Measurements from ENCODE around the gene OOSP3. TPM values are rescaled to one million over a fixed set of nuclear protein-coding genes. Genes with fewer than 3 reads are reported as not detected.

OOSP3 gene
- polyA plus RNA-seq, 3 donors, result not detected

DNA sequence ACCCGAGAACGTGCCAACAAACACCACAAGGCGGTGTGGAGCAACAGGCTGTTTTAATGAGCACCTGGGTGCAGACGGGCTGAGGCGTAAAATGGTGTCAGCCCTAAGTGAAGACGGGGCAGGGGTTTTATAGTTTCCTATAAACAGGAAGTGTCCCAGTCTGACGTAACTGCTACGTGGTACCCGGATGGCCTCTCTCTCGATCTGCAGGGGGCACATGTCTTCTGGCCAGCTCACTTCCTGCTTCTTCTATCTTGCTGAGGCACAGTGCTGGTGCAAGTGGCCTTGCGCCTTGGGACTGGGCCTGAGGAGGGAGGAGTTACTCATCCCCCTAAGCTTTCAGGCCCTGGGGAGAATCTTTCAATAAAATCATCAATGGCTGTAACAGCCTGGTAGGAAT lies 20.9 kb downstream of the OOSP3 start:
- no peaks in the 10 kb centered on the region for H3K36me3 ChIP-seq (replicated peaks in 1 of 2; ENCODE audit: control insufficient read depth in 1 of 2, insufficient read depth in 2 of 2, low read length in 2 of 2)
- no peak overlapping the region for H3K9ac ChIP-seq (ENCODE audit: insufficient read depth, low read length, poor library complexity, severe bottlenecking)
- H3K27ac Mint-ChIP-seq, result peak overlapping the region in 1 of 7 donors; percentile 48
- peaks cover 0 to 3% of the 10 kb centered on the region in 2 donors for H3K36me3 Mint-ChIP-seq
- no peaks in the 10 kb centered on the region for H3K4me1 ChIP-seq (ENCODE audit: control insufficient read depth in 1 of 2, insufficient read depth in 2 of 2, low read length in 2 of 2)
- H2AFZ ChIP-seq (ENCODE audit: insufficient read depth, low read depth, low read length, poor library complexity, severe bottlenecking), result no peak overlapping the region
- H3K79me2 ChIP-seq (ENCODE audit: insufficient read depth, low read length), result no peaks in the 10 kb centered on the region
- H3K4me2 ChIP-seq (replicated peaks; ENCODE audit: extremely low read depth, low read length, poor library complexity, severe bottlenecking), result no peak overlapping the region
- 51% methylated on average over 8 of the region's 11 CpGs for WGBS (ENCODE audit: insufficient coverage)
- H3K27ac ChIP-seq (ENCODE audit: low read depth in 1 of 2, low read length in 2 of 2), result no peak overlapping the region
- intact Hi-C loops (cut with micrococcal nuclease), result no loop called here
- TF ChIP-seq, protein P1, sequence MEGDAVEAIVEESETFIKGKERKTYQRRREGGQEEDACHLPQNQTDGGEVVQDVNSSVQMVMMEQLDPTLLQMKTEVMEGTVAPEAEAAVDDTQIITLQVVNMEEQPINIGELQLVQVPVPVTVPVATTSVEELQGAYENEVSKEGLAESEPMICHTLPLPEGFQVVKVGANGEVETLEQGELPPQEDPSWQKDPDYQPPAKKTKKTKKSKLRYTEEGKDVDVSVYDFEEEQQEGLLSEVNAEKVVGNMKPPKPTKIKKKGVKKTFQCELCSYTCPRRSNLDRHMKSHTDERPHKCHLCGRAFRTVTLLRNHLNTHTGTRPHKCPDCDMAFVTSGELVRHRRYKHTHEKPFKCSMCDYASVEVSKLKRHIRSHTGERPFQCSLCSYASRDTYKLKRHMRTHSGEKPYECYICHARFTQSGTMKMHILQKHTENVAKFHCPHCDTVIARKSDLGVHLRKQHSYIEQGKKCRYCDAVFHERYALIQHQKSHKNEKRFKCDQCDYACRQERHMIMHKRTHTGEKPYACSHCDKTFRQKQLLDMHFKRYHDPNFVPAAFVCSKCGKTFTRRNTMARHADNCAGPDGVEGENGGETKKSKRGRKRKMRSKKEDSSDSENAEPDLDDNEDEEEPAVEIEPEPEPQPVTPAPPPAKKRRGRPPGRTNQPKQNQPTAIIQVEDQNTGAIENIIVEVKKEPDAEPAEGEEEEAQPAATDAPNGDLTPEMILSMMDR (IDR thresholded peaks at IDR 0.05), result no peak
- peaks cover 1 to 2% (median 1%) of the 10 kb centered on the region in 3 donors for H3K27me3 Mint-ChIP-seq (ENCODE audit: low read depth in 3 of 3)
- H3K9me3 ChIP-seq (replicated peaks in 1 of 2; ENCODE audit: control insufficient read depth in 1 of 2, insufficient read depth in 1 of 2, low read length in 2 of 2), result peaks cover 7 to 20% of the 10 kb centered on the region in 2 donors
- no peak overlapping the region for H3K4me3 ChIP-seq (replicated peaks in 1 of 3; ENCODE audit: low read depth in 2 of 3, low read length in 3 of 3)
- peaks cover 4% of the 10 kb centered on the region for H3K4me1 Mint-ChIP-seq
- H4K20me1 ChIP-seq (ENCODE audit: insufficient read depth, low read length), result no peaks in the 10 kb centered on the region
- peaks cover 4 to 25% (median 13%) of the 10 kb centered on the region in 7 donors for H3K9me3 Mint-ChIP-seq
- no peak overlapping the region for H3K4me3 Mint-ChIP-seq
- DNase-seq, result peak in 1 of 3 donors; percentile 31
- H3K27me3 ChIP-seq (ENCODE audit: control insufficient read depth in 2 of 2, insufficient read depth in 2 of 2, low read length in 2 of 2), result no peaks in the 10 kb centered on the region

DNA sequence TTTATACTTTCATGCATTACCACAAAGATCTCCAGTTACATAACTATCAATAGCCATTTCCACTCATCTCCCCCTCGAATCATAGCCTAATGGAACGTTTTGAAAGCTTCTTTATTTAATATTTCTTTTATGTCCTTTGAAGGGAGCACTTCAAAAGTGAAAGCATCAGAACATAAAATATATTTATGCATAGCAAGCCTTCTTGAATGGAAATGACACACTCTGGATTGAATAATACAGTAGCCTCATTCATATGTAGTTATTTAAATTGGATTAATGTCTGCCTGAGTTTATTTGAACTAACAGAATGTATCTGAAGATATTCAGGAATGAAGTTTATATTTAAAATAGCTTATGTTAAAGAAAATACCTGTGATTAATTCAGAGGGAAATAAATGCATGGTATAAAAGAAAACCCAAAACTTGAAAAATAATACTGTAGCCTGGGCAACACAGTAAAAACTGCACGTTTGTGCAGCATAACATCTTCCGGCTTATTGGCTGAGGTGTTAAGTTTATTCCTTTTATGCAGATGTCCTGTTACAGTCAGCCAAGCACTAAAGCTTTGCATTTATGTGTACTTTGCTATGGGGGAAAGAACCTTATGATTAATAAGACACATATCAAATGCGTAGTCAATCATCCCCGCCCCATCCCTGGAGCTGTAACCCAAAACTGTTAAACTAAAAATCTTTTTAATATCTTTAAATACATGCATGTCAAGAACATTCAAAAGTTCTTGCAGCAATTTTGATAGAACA lies 22.0 kb downstream of the OOSP3 start:
- WGBS (ENCODE audit: insufficient coverage), result no CpG with 5 or more reads among the region's 6 CpGs
- no peaks in the 10 kb centered on the region for H3K27me3 ChIP-seq (ENCODE audit: control insufficient read depth in 2 of 2, insufficient read depth in 2 of 2, low read length in 2 of 2)
- H3K27ac ChIP-seq (ENCODE audit: low read depth in 1 of 2, low read length in 2 of 2), result no peak overlapping the region
- Mint-ChIP-seq H3K4me3 (no peak overlapping the region), H3K9me3 (peaks cover 4 to 29% (median 15%) of the 10 kb centered on the region in 7 donors), H3K36me3 (peaks cover 0 to 3% of the 10 kb centered on the region in 2 donors), H3K27ac (no peak overlapping the region), H3K27me3 (ENCODE audit: low read depth in 3 of 3) (peaks cover 1 to 2% (median 1%) of the 10 kb centered on the region in 3 donors), H3K4me1 (peaks cover 4% of the 10 kb centered on the region)
- H3K36me3 ChIP-seq (replicated peaks in 1 of 2; ENCODE audit: control insufficient read depth in 1 of 2, insufficient read depth in 2 of 2, low read length in 2 of 2), result no peaks in the 10 kb centered on the region
- no peaks in the 10 kb centered on the region for H4K20me1 ChIP-seq (ENCODE audit: insufficient read depth, low read length)
- H3K4me1 ChIP-seq (ENCODE audit: control insufficient read depth in 1 of 2, insufficient read depth in 2 of 2, low read length in 2 of 2), result no peaks in the 10 kb centered on the region
- no peak overlapping the region for H3K4me3 ChIP-seq (replicated peaks in 1 of 3; ENCODE audit: low read depth in 2 of 3, low read length in 3 of 3)
- H3K9me3 ChIP-seq (replicated peaks in 1 of 2; ENCODE audit: control insufficient read depth in 1 of 2, insufficient read depth in 1 of 2, low read length in 2 of 2), result peaks cover 7 to 23% of the 10 kb centered on the region in 2 donors
- H2AFZ ChIP-seq (ENCODE audit: insufficient read depth, low read depth, low read length, poor library complexity, severe bottlenecking), result no peak overlapping the region
- no peak for DNase-seq
- H3K9ac ChIP-seq (ENCODE audit: insufficient read depth, low read length, poor library complexity, severe bottlenecking), result no peak overlapping the region
- intact Hi-C loops (cut with micrococcal nuclease), result no loop called here
- no peaks in the 10 kb centered on the region for H3K79me2 ChIP-seq (ENCODE audit: insufficient read depth, low read length)
- TF ChIP-seq, protein P1 (IDR thresholded peaks at IDR 0.05), result no peak
- H3K4me2 ChIP-seq (replicated peaks; ENCODE audit: extremely low read depth, low read length, poor library complexity, severe bottlenecking), result no peak overlapping the region

All from CD14-positive monocyte (primary cell).